ENCODE measurements around the gene PRSS57. TPM values are rescaled to one million over a fixed set of nuclear protein-coding genes. Genes with fewer than 3 reads are reported as not detected.

The PRSS57 gene
- polyA plus RNA-seq, 1 of the 3 experiments (the other 2 are of a cell fraction) = not detected

GRCh38 chr19:711254-711653 is 16.0 kb upstream of the PRSS57 start:
- H3F3A ChIP-seq (replicated peaks; ENCODE audit: insufficient read depth) = peaks cover 18% of the 10 kb centered on the region
- 84% methylated on average over 8 of the region's 8 CpGs for WGBS (ENCODE audit: low lambda C conversion rate)
- ChIA-PET POLR2A (no interaction called here), CTCF (interaction anchor here (4.0 kb wide), 1 partner anchor 23 kb away, joined by 21 read pairs; no protein-coding TSS in a partner anchor)
- DNase-seq = no peak
- no peak overlapping the region for H3K9ac ChIP-seq
- H3K27ac ChIP-seq (ENCODE audit: low read depth in 2 of 2, low read length in 1 of 2) = peak overlapping the region in 1 of 2 experiments; percentile 66; a peak in 2 of 4 replicates
- peaks cover 3% of the 10 kb centered on the region; the same call in 1 of the 2 replicates for H3K79me2 ChIP-seq (ENCODE audit: insufficient read depth)
- no peaks in the 10 kb centered on the region for H3K9me3 ChIP-seq
- no peaks in the 10 kb centered on the region for H4K20me1 ChIP-seq (ENCODE audit: insufficient read depth)
- no peak for TF ChIP-seq MEF2A (IDR thresholded peaks at IDR 0.05; ENCODE audit: borderline replicate concordance, low read depth)
- no peaks in the 10 kb centered on the region for H3K27me3 ChIP-seq (ENCODE audit: insufficient read depth)
- H3K4me1 ChIP-seq (ENCODE audit: control insufficient read depth in 1 of 2, insufficient read depth in 2 of 2, low read depth in 1 of 2, low read length in 1 of 2) = peaks cover 0 to 23% of the 10 kb centered on the region in 2 experiments; a peak in 1 of 4 replicates
- H3K9me2 ChIP-seq = no peaks in the 10 kb centered on the region
- H3K4me2 ChIP-seq = no peak overlapping the region
- no peak overlapping the region for H2AFZ ChIP-seq (ENCODE audit: low read depth)
- H3K4me3 ChIP-seq (ENCODE audit: low read depth in 2 of 2, low read length in 1 of 2) = no peak overlapping the region
- no peaks in the 10 kb centered on the region for H3K36me3 ChIP-seq (replicated peaks in 1 of 2; ENCODE audit: control insufficient read depth in 1 of 2, insufficient read depth in 2 of 2, low read length in 1 of 2)

- TF ChIP-seq MEF2A (IDR thresholded peaks at IDR 0.05; ENCODE audit: borderline replicate concordance, low read depth) (no peak), MXI1 (IDR thresholded peaks at IDR 0.05; ENCODE audit: low read depth, low read length) (no peak), USF1 (IDR thresholded peaks at IDR 0.05; ENCODE audit: borderline replicate concordance, low read depth) (no peak), IRF3 (IDR thresholded peaks at IDR 0.05; ENCODE audit: low read depth, low read length) (no peak), YY1 (IDR thresholded peaks at IDR 0.05; ENCODE audit: low read depth) (no peak), GATA2 (CRISPR knock-in tag; IDR thresholded peaks at IDR 0.05) (no peak), JUND (IDR thresholded peaks at IDR 0.05) (no peak), FOSL2 (IDR thresholded peaks at IDR 0.05; ENCODE audit: borderline replicate concordance, low read depth) (no peak), PBX3 (IDR thresholded peaks at IDR 0.05) (no peak), CTCF (IDR thresholded peaks at IDR 0.05) (no peak), RCOR1 (IDR thresholded peaks at IDR 0.05; ENCODE audit: low read length) (no peak), NRF1 (IDR thresholded peaks at IDR 0.05; ENCODE audit: low read depth, low read length) (no peak), SMC3 (IDR thresholded peaks at IDR 0.05; ENCODE audit: low read depth, low read length) (no peak), FOXJ3 (CRISPR knock-in tag; IDR thresholded peaks at IDR 0.05) (no peak)
- H3K27ac ChIP-seq (ENCODE audit: low read depth in 2 of 2, low read length in 1 of 2) = peak overlapping the region in 1 of 2 experiments; percentile 66; a peak in 2 of 4 replicates
- H3K9me3 ChIP-seq = no peaks in the 10 kb centered on the region
- H3K79me2 ChIP-seq (ENCODE audit: insufficient read depth) = peaks cover 3% of the 10 kb centered on the region; the same call in 1 of the 2 replicates
- no peak overlapping the region for H2AFZ ChIP-seq (ENCODE audit: low read depth)
- no peaks in the 10 kb centered on the region for H4K20me1 ChIP-seq (ENCODE audit: insufficient read depth)
- H3K9me2 ChIP-seq = no peaks in the 10 kb centered on the region
- ChIA-PET CTCF (interaction anchor here (4.0 kb wide), 1 partner anchor 23 kb away, joined by 21 read pairs; no protein-coding TSS in a partner anchor), POLR2A (no interaction called here)
- peaks cover 18% of the 10 kb centered on the region for H3F3A ChIP-seq (replicated peaks; ENCODE audit: insufficient read depth)
- no peak overlapping the region for H3K4me2 ChIP-seq
- 94% methylated on average over 19 of the region's 21 CpGs for WGBS (ENCODE audit: low lambda C conversion rate)
- DNase-seq = no peak
- H3K9ac ChIP-seq = no peak overlapping the region
- peaks cover 0 to 23% of the 10 kb centered on the region in 2 experiments; a peak in 1 of 4 replicates for H3K4me1 ChIP-seq (ENCODE audit: control insufficient read depth in 1 of 2, insufficient read depth in 2 of 2, low read depth in 1 of 2, low read length in 1 of 2)
- no peaks in the 10 kb centered on the region for H3K36me3 ChIP-seq (replicated peaks in 1 of 2; ENCODE audit: control insufficient read depth in 1 of 2, insufficient read depth in 2 of 2, low read length in 1 of 2)
- no peaks in the 10 kb centered on the region for H3K27me3 ChIP-seq (ENCODE audit: insufficient read depth)
- no peak overlapping the region for H3K4me3 ChIP-seq (ENCODE audit: low read depth in 2 of 2, low read length in 1 of 2)
Observed at GRCh38 chr19:710767-711166, 15.5 kb upstream of the PRSS57 start.
